ENCODE measurements around the gene CTBP2. TPM values are rescaled to one million over a fixed set of nuclear protein-coding genes. Genes with fewer than 3 reads are reported as not detected.

The CTBP2 gene
- total and polyA plus RNA-seq, 10 of the 15 experiments (the other 5 are each of a cell fraction or from before 2014, with no cell fraction given) = 0.02 to 0.72 (median 0.06) TPM; not detected in 2

DNA sequence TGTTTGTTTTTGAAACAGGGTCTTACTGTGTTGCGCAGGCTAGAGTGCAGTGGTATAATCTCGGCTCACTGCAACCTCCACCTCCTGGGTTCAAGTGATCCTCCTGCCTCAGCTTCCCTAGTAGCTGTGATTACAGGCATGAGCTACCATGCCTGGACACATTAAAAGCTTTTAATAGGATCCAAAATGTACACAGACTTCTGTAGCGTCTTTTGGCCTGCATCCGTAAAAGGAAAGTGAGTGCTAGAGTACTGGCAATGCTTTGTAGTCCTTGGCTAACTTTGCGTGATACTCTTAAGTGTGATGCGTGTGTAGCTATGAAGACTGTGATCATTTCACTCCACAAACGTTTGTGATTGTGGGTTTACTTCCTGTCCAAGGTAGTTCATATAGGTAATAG, 205.1 kb downstream of the CTBP2 start (continued):
- TF ChIP-seq, protein P1, sequence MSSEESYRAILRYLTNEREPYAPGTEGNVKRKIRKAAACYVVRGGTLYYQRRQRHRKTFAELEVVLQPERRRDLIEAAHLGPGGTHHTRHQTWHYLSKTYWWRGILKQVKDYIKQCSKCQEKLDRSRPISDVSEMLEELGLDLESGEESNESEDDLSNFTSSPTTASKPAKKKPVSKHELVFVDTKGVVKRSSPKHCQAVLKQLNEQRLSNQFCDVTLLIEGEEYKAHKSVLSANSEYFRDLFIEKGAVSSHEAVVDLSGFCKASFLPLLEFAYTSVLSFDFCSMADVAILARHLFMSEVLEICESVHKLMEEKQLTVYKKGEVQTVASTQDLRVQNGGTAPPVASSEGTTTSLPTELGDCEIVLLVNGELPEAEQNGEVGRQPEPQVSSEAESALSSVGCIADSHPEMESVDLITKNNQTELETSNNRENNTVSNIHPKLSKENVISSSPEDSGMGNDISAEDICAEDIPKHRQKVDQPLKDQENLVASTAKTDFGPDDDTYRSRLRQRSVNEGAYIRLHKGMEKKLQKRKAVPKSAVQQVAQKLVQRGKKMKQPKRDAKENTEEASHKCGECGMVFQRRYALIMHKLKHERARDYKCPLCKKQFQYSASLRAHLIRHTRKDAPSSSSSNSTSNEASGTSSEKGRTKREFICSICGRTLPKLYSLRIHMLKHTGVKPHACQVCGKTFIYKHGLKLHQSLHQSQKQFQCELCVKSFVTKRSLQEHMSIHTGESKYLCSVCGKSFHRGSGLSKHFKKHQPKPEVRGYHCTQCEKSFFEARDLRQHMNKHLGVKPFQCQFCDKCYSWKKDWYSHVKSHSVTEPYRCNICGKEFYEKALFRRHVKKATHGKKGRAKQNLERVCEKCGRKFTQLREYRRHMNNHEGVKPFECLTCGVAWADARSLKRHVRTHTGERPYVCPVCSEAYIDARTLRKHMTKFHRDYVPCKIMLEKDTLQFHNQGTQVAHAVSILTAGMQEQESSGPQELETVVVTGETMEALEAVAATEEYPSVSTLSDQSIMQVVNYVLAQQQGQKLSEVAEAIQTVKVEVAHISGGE (CRISPR knock-in tag; IDR thresholded peaks at IDR 0.05) = no peak
- TF ChIP-seq, protein P2, sequence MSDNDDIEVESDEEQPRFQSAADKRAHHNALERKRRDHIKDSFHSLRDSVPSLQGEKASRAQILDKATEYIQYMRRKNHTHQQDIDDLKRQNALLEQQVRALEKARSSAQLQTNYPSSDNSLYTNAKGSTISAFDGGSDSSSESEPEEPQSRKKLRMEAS (IDR thresholded peaks at IDR 0.05; ENCODE audit: low read depth, low read length) = no peak

DNA sequence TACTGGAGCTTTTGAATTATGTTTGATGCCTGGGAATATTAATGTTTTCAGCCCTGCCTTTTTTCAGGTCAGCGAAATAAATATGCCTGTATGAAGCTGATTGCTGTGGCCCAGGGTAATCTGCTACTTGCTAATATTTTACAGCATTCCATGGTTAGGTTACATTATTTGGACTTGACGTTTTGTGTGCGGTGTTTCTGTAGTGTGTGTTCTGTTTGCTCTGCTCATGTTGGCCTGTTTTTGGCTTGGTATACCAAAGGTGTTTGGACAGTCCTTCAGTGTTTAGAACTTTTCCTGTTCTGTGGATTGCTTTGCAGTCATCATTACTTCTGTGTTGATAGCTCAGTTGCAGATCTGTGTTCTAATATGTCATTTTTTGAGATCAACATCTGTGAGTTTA, 206.9 kb downstream of the CTBP2 start:
- in situ Hi-C loops (cut with MboI) (no loop called here), intact Hi-C loops (cut with micrococcal nuclease; ENCODE audit: unreplicated experiment) (no loop called here)
- no peak overlapping the region for H3K4me2 ChIP-seq (ENCODE audit: control insufficient read depth, insufficient read depth)
- H2AFZ ChIP-seq (ENCODE audit: control insufficient read depth, low read depth, low read length) = no peak overlapping the region
- no peak overlapping the region for H3K9ac ChIP-seq (ENCODE audit: control insufficient read depth, insufficient read depth, low read length)
- 0 out of 2 replicates have a peak, but pooled peaks cover 2% of the 10 kb centered on the region for H4K20me1 ChIP-seq (ENCODE audit: control insufficient read depth, insufficient read depth)
- no peaks in the 10 kb centered on the region for H3K27me3 ChIP-seq (replicated peaks in 1 of 2; ENCODE audit: control insufficient read depth in 2 of 2, insufficient read depth in 2 of 2, low read length in 1 of 2)
- SMC1A ChIA-PET (ENCODE audit: uncharacterized antibody, unreplicated experiment) = interaction anchor here (0.8 kb wide), 1 partner anchor 9 kb away, joined by 3 read pairs; no protein-coding TSS in a partner anchor
- DNase-seq (ENCODE audit: low read depth, low spot score) (no peak), FAIRE-seq (no peak), ATAC-seq (no peak)
- 100% methylated on average over 3 of the region's 3 CpGs for WGBS (ENCODE audit: insufficient coverage, insufficient replicate concordance, low lambda C conversion rate, missing lambda C conversion rate)
- RAD21 ChIA-PET (ENCODE audit: unreplicated experiment) = no interaction called here
- no peak overlapping the region for H3K27ac ChIP-seq (ENCODE audit: control insufficient read depth, insufficient read depth)
- POLR2A ChIA-PET = interaction anchor here (0.6 to 0.7 kb wide), 2 partner anchors 15 to 17 kb away, joined by 3 to 4 read pairs; no protein-coding TSS in a partner anchor
- peaks cover 13% of the 10 kb centered on the region for H3K79me2 ChIP-seq (ENCODE audit: control insufficient read depth, insufficient read depth, low read length)
- CTCF ChIA-PET = interaction anchor here (1.0 kb wide), 1 partner anchor 12 kb away, joined by 4 read pairs; the partner anchor contains the start of gene ZRANB1
- H3K36me3 ChIP-seq (ENCODE audit: control insufficient read depth in 2 of 2, insufficient read depth in 2 of 2, low read length in 1 of 2) = peaks cover 0 to 8% of the 10 kb centered on the region in 2 experiments; a peak in 1 of 4 replicates
- H3K4me1 ChIP-seq (ENCODE audit: control insufficient read depth, insufficient read depth, low read length) = no peaks in the 10 kb centered on the region
- H3K9me3 ChIP-seq (replicated peaks; ENCODE audit: control insufficient read depth, insufficient read depth, low read length) = no peaks in the 10 kb centered on the region
- H3K4me3 ChIP-seq = no peak overlapping the region
- BruUV-seq (replicated peaks) = no TSS peak
- no peak for TF ChIP-seq CBX3 (IDR thresholded peaks at IDR 0.05; ENCODE audit: borderline replicate concordance, low read depth)
- no peak for TF ChIP-seq ESRRA (IDR thresholded peaks at IDR 0.05; ENCODE audit: low read length)
- TF ChIP-seq, protein P3, sequence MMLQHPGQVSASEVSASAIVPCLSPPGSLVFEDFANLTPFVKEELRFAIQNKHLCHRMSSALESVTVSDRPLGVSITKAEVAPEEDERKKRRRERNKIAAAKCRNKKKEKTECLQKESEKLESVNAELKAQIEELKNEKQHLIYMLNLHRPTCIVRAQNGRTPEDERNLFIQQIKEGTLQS (IDR thresholded peaks at IDR 0.05; ENCODE audit: borderline replicate concordance, extremely low read depth, low read depth, low read length) = no peak
- TF ChIP-seq ETV6 (conservative IDR thresholded peaks at IDR 0.05 in 1 of 2, IDR thresholded peaks at IDR 0.05 in 1 of 2; ENCODE audit: borderline replicate concordance in 1 of 2, low read depth in 1 of 2) = no peak
- TF ChIP-seq KAT2A (conservative IDR thresholded peaks at IDR 0.05; ENCODE audit: control insufficient read depth, low read depth, low read length) = no peak
- TF ChIP-seq MEF2A (IDR thresholded peaks at IDR 0.05; ENCODE audit: insufficient read depth, low read depth, low read length) = no peak
- no peak for TF ChIP-seq ZNF217 (IDR thresholded peaks at IDR 0.05)
- no peak for TF ChIP-seq ASH2L (IDR thresholded peaks at IDR 0.05; ENCODE audit: borderline replicate concordance, low read depth)
- no peak for TF ChIP-seq JUNB (IDR thresholded peaks at IDR 0.05)
- TF ChIP-seq, protein P4, sequence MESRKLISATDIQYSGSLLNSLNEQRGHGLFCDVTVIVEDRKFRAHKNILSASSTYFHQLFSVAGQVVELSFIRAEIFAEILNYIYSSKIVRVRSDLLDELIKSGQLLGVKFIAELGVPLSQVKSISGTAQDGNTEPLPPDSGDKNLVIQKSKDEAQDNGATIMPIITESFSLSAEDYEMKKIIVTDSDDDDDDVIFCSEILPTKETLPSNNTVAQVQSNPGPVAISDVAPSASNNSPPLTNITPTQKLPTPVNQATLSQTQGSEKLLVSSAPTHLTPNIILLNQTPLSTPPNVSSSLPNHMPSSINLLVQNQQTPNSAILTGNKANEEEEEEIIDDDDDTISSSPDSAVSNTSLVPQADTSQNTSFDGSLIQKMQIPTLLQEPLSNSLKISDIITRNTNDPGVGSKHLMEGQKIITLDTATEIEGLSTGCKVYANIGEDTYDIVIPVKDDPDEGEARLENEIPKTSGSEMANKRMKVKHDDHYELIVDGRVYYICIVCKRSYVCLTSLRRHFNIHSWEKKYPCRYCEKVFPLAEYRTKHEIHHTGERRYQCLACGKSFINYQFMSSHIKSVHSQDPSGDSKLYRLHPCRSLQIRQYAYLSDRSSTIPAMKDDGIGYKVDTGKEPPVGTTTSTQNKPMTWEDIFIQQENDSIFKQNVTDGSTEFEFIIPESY (IDR thresholded peaks at IDR 0.05) = no peak
- no peak for TF ChIP-seq CBFB (IDR thresholded peaks at IDR 0.05; ENCODE audit: low read depth)
- no peak for TF ChIP-seq LARP7 (IDR thresholded peaks at IDR 0.05)
- TF ChIP-seq WRNIP1 (IDR thresholded peaks at IDR 0.05; ENCODE audit: borderline replicate concordance, low read depth, low read length) = no peak
- no peak for TF ChIP-seq FOXM1 (IDR thresholded peaks at IDR 0.05; ENCODE audit: low read depth, low read length)
- no peak for TF ChIP-seq HDGF (IDR thresholded peaks at IDR 0.05)

Measured in GM12878 (cell line).